Trophoblast cell (in vitro differentiated cells and primary cell): ENCODE data around the gene TAS2R60.
"Not testable (repeated sequence)": the region's sequence is repeated elsewhere in the genome, so short reads cannot be mapped to it uniquely, and the experiment has no call there.

ENCODE experiments used
- DNase-seq, 2 donors: peaks; one replicate each; pipeline ENCODE4 v3.0.0-alpha.2; 2016
- H2AFZ ChIP-seq: 2 replicates; pipeline ENCODE4 v1.6.1; 2013; ENCODE audit warnings: low read length, moderate library complexity, mild to moderate bottlenecking; ENCODE audit not compliant: insufficient read depth, poor library complexity
- H2AK5ac ChIP-seq: 2 replicates; pipeline ENCODE4 v1.6.1; 2013; ENCODE audit warnings: mild to moderate bottlenecking, low read length
- H2BK120ac ChIP-seq: 2 replicates; pipeline ENCODE4 v1.6.1; 2013; ENCODE audit warnings: low read length, mild to moderate bottlenecking, moderate library complexity; ENCODE audit not compliant: insufficient read depth, poor library complexity
- H2BK12ac ChIP-seq: 2 replicates; pipeline ENCODE4 v1.6.1; 2013; ENCODE audit warnings: mild to moderate bottlenecking, low read length, moderate library complexity
- H2BK5ac ChIP-seq: 2 replicates; pipeline ENCODE4 v1.6.1; 2013; ENCODE audit warnings: low read length, low read depth, moderate library complexity, mild to moderate bottlenecking; ENCODE audit not compliant: poor library complexity
- H3K14ac ChIP-seq: 2 replicates; pipeline ENCODE4 v1.6.1; 2013; ENCODE audit warnings: mild to moderate bottlenecking, low read length
- H3K18ac ChIP-seq: 2 replicates; pipeline ENCODE4 v1.6.1; 2013; ENCODE audit warnings: mild to moderate bottlenecking, low read length
- H3K23ac ChIP-seq: 2 replicates; pipeline ENCODE4 v1.6.1; 2013; ENCODE audit warnings: low read length
- H3K27ac ChIP-seq: 2 replicates; pipeline ENCODE4 v1.5.1; 2013; ENCODE audit warnings: low read depth, mild to moderate bottlenecking, inconsistent platforms, low read length, moderate library complexity
- H3K27me3 ChIP-seq: 2 replicates; pipeline ENCODE4 v1.6.1; 2013; ENCODE audit warnings: inconsistent platforms, mild to moderate bottlenecking, low read length, moderate library complexity; ENCODE audit not compliant: insufficient read depth
- H3K36me3 ChIP-seq, 2 experiments: 1 replicate in 1 of 2; 2 replicates in 1 of 2; pipeline ENCODE4 v1.6.1; 2013; ENCODE audit warnings: low read length in 2 of 2, mild to moderate bottlenecking in 2 of 2, moderate library complexity in 1 of 2; ENCODE audit not compliant: insufficient read depth in 2 of 2, control insufficient read depth in 1 of 2
- H3K4ac ChIP-seq: 2 replicates; pipeline ENCODE4 v1.6.1; 2013; ENCODE audit warnings: low read depth, mild to moderate bottlenecking, low read length, moderate library complexity
- H3K4me1 ChIP-seq, 2 experiments: 1 replicate in 1 of 2; 2 replicates in 1 of 2; pipeline ENCODE4 v1.6.1; 2013; ENCODE audit warnings: low read length in 2 of 2, mild to moderate bottlenecking in 2 of 2, moderate library complexity in 1 of 2; ENCODE audit not compliant: insufficient read depth in 2 of 2, control insufficient read depth in 1 of 2
- H3K4me2 ChIP-seq: 2 replicates; pipeline ENCODE4 v1.6.1; 2013; ENCODE audit warnings: inconsistent platforms, mild to moderate bottlenecking, low read length, moderate library complexity
- H3K4me3 ChIP-seq: 2 replicates; pipeline ENCODE4 v1.5.1; 2013; ENCODE audit warnings: mild to moderate bottlenecking, low read depth, low read length, inconsistent platforms
- H3K79me1 ChIP-seq: one replicate; pipeline ENCODE4 v1.6.1; 2013; ENCODE audit warnings: low read length
- H3K79me2 ChIP-seq: 2 replicates; pipeline ENCODE4 v1.6.1; 2013; ENCODE audit warnings: low read length, mild to moderate bottlenecking; ENCODE audit not compliant: control insufficient read depth, insufficient read depth, poor library complexity
- H3K9ac ChIP-seq: 2 replicates; pipeline ENCODE4 v1.6.1; 2013; ENCODE audit warnings: mild to moderate bottlenecking, low read length
- H3K9me3 ChIP-seq: 2 replicates; pipeline ENCODE4 v1.6.1; 2013; ENCODE audit warnings: low read depth, mild to moderate bottlenecking, control low read depth, inconsistent platforms, low read length; ENCODE audit not compliant: insufficient read depth
- H4K12ac ChIP-seq: 2 replicates; pipeline ENCODE4 v1.6.1; 2013; ENCODE audit warnings: low read depth, mild to moderate bottlenecking, low read length, moderate library complexity
- H4K8ac ChIP-seq: 2 replicates; pipeline ENCODE4 v1.6.1; 2013; ENCODE audit warnings: low read depth, mild to moderate bottlenecking, low read length, moderate library complexity
- H4K91ac ChIP-seq: one replicate; pipeline ENCODE4 v1.6.1; 2013; ENCODE audit warnings: low read depth, mild to moderate bottlenecking, low read length, moderate library complexity
- WGBS: extraction: QIAGEN DNeasy Blood & Tissue Kit; methylation state at CpG from one replicate; pipeline ENCODE4 v1.1.7; 2013; ENCODE audit warnings: missing lambda C conversion rate; ENCODE audit not compliant: insufficient read length, insufficient coverage; ENCODE audit errors: extremely low coverage; 5-methylcytosine and 5-hydroxymethylcytosine counted together

The TAS2R60 gene

DNA sequence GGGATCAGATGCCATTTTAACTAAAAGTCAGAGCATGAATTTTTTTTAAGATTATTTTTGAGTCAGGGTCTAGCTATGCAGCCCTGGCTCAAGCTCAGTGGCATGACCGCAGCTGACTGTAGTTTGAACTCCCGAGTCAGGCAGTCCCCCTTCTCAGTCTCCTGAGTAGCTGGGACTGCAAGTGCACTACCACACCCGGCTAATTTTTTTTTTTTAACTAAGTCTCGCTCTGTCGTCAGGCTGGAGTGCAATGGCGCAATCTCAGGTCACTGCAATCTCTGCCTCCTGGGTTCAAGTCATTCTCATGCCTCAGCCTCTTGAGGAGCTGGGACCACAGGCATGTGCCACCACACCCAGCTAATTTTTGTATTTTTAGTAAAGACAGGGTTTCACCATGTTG, 42.2 kb downstream of the TAS2R60 start:
- H3K9ac ChIP-seq: no peak overlapping the region
- no peak overlapping the region for H3K23ac ChIP-seq
- no peaks in the 10 kb centered on the region for H3K79me2 ChIP-seq
- no peak overlapping the region for H2AK5ac ChIP-seq
- H3K4me2 ChIP-seq: no peak overlapping the region
- H3K27me3 ChIP-seq: no peaks in the 10 kb centered on the region
- H2AFZ ChIP-seq: no peak overlapping the region
- H4K91ac ChIP-seq: no peak overlapping the region
- H2BK12ac ChIP-seq: no peak overlapping the region
- H2BK5ac ChIP-seq: no peak overlapping the region
- H3K79me1 ChIP-seq: no peaks in the 10 kb centered on the region
- no peak overlapping the region for H3K18ac ChIP-seq
- no CpG with 5 or more reads among the region's 6 CpGs for WGBS
- no peak overlapping the region for H4K12ac ChIP-seq
- H3K4ac ChIP-seq: no peak overlapping the region
- H4K8ac ChIP-seq: no peak overlapping the region
- H3K9me3 ChIP-seq: no peaks in the 10 kb centered on the region
- H3K4me1 ChIP-seq: no peaks in the 10 kb centered on the region
- H3K27ac ChIP-seq: no peak overlapping the region
- H2BK120ac ChIP-seq: no peak overlapping the region
- no peaks in the 10 kb centered on the region for H3K36me3 ChIP-seq
- H3K4me3 ChIP-seq: no peak overlapping the region
- no peak overlapping the region for H3K14ac ChIP-seq
- peak; percentile 78 to 81 for DNase-seq

DNA sequence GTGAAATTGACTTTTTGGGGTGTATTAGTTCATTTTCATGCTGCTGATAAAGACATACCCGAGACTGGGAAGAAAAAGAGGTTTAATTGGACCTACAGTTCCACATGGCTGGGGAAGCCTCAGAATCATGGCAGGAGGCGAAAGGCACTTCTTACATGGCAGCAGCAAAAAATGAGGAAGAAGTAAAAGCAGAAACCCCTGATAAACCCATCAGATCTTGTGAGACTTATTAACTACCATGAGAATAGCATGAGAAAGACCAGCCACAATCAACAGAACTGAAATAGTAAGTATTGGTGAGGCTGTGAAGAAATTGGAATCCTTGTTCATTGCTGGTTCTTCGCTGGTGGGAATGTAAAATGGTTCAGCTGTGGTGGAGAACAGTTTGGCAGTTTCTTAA, 43.0 kb downstream of the TAS2R60 start:
- not testable (repeated sequence) for H3K4me3 ChIP-seq, H2AK5ac ChIP-seq, H3K4me2 ChIP-seq, H2AFZ ChIP-seq, H3K27me3 ChIP-seq, H3K79me2 ChIP-seq, H4K12ac ChIP-seq, H3K4me1 ChIP-seq, H4K8ac ChIP-seq, H3K23ac ChIP-seq, H3K27ac ChIP-seq, H3K36me3 ChIP-seq, H3K9me3 ChIP-seq, H3K14ac ChIP-seq, H3K18ac ChIP-seq, H2BK12ac ChIP-seq, H2BK5ac ChIP-seq, H2BK120ac ChIP-seq, DNase-seq, H3K9ac ChIP-seq, H4K91ac ChIP-seq, H3K4ac ChIP-seq, H3K79me1 ChIP-seq
- no CpG with 5 or more reads among the region's 3 CpGs for WGBS

DNA sequence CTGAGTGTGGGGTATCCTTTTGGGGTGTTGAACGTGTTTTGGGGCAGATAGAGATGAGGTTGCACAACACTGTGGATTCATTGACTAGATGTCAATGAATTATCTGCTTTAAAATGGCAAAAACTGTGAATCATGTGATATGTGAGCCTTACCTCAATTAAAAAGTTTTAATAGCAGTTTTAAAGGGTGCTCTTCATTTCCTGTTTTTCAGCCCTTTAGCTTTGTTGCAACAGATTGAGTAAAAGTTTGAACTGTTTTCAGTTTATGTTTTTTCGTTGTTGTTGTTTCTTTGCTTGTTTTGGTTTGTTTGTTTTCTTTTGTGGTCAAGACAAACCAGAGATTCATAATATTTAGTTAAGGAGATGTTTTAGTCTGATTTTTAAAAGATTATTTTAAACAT, 43.8 kb downstream of the TAS2R60 start:
- Histone ChIP-seq H3K4me2 (no peak overlapping the region), H4K91ac (no peak overlapping the region), H3K79me1 (peaks cover 3% of the 10 kb centered on the region), H4K8ac (no peak overlapping the region), H3K9me3 (no peaks in the 10 kb centered on the region), H3K27me3 (no peaks in the 10 kb centered on the region), H2AK5ac (no peak overlapping the region), H2BK120ac (no peak overlapping the region), H3K18ac (no peak overlapping the region), H4K12ac (no peak overlapping the region), H3K4ac (no peak overlapping the region), H3K27ac (no peak overlapping the region), H3K4me3 (no peak overlapping the region), H3K79me2 (no peaks in the 10 kb centered on the region), H2BK5ac (no peak overlapping the region), H2BK12ac (no peak overlapping the region), H3K9ac (no peak overlapping the region), H3K4me1 (peaks cover 3% of the 10 kb centered on the region in 2 experiments), H3K36me3 (no peaks in the 10 kb centered on the region), H2AFZ (no peak overlapping the region), H3K14ac (no peak overlapping the region), H3K23ac (no peak overlapping the region)
- DNase-seq: no peak
- WGBS: no CpG with 5 or more reads among the region's 2 CpGs

DNA sequence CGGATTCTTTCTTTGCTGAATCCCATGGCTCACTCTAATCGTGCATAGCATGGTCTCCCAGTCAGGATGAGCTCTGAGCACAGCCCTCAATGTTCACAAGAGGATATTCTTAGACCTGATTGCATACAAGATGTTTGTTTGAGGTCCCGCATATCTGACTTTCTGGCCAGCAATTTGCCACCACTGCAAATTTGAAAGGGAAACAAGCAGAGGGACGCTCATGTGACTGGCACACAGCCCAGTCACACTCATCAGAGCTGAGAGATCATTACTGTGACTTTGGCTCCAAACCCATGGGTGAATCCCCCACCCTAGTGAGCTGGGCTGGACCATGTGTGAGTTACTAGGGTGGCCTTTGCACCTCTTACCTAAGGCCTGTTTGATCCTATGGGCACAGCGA, 44.3 kb downstream of the TAS2R60 start:
- Histone ChIP-seq H4K91ac (no peak overlapping the region), H3K79me2 (no peaks in the 10 kb centered on the region), H3K14ac (no peak overlapping the region), H4K8ac (no peak overlapping the region), H3K18ac (no peak overlapping the region), H2AFZ (no peak overlapping the region), H2AK5ac (no peak overlapping the region), H3K4me3 (no peak overlapping the region), H3K4ac (no peak overlapping the region), H3K79me1 (peaks cover 5% of the 10 kb centered on the region), H3K9ac (no peak overlapping the region), H2BK5ac (no peak overlapping the region), H3K23ac (no peak overlapping the region), H3K9me3 (no peaks in the 10 kb centered on the region), H2BK12ac (no peak overlapping the region), H3K4me1 (peaks cover 4 to 5% of the 10 kb centered on the region in 2 experiments), H3K27ac (no peak overlapping the region), H3K27me3 (no peaks in the 10 kb centered on the region), H2BK120ac (no peak overlapping the region), H3K4me2 (no peak overlapping the region), H3K36me3 (no peaks in the 10 kb centered on the region), H4K12ac (no peak overlapping the region)
- no CpG with 5 or more reads among the region's 5 CpGs for WGBS
- DNase-seq: peak in 1 of 2 donors; percentile 32
